ENCODE results near the gene LAMB3.

DNA sequence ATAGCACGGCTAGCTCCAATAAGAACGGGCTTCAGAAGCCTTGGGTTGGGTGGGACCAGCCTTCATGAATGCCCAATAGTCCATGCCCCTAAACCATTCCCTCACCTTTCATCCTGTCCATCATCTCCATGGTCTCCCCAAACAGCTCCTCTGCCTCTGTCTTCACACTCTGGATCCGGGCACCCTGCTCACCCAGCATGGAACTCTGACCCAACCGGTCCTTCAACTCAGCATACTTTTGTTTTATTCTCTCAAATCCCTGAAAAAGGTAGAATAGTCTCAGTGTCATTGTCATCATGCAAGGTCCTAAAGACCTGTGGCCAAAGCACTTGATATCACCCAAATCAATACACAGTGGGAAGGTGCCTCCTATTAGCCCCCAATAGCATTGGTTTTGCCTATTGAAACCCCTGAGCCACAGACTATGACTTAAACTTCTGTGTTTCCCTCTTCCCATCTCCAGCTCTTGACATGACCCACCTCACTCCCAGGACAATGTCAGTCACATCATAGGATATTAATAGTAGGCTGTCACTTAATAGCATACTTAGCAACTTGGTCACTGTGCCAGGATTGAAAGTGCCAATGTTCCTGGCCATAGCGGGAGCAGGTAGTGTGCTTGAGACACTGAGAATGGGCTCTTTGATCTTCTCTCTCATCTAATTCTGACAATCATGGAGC lies 35.7 kb downstream of the LAMB3 start:
- TF ChIP-seq, protein P1, sequence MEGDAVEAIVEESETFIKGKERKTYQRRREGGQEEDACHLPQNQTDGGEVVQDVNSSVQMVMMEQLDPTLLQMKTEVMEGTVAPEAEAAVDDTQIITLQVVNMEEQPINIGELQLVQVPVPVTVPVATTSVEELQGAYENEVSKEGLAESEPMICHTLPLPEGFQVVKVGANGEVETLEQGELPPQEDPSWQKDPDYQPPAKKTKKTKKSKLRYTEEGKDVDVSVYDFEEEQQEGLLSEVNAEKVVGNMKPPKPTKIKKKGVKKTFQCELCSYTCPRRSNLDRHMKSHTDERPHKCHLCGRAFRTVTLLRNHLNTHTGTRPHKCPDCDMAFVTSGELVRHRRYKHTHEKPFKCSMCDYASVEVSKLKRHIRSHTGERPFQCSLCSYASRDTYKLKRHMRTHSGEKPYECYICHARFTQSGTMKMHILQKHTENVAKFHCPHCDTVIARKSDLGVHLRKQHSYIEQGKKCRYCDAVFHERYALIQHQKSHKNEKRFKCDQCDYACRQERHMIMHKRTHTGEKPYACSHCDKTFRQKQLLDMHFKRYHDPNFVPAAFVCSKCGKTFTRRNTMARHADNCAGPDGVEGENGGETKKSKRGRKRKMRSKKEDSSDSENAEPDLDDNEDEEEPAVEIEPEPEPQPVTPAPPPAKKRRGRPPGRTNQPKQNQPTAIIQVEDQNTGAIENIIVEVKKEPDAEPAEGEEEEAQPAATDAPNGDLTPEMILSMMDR (IDR thresholded peaks at IDR 0.05), result no peak
- TF ChIP-seq POLR2A (IDR thresholded peaks at IDR 0.05), result no peak

Data from testis (tissue), 2 donors.